GM12892 (cell line): ENCODE results near the gene SSBP3.

ENCODE experiments used
- POLR2A ChIP-seq: IDR thresholded peaks from 2 replicates; pipeline ENCODE4 v1.6.1; 2011; ENCODE audit warnings: low read depth, low read length, control low read depth
- POLR2AphosphoS5 ChIP-seq: IDR thresholded peaks from 2 replicates; pipeline ENCODE4 v1.6.1; 2011; ENCODE audit warnings: low read depth, low read length, control low read depth
- TAF1 ChIP-seq: IDR thresholded peaks from 2 replicates; pipeline ENCODE4 v1.6.1; 2011; ENCODE audit warnings: low read depth, mild to moderate bottlenecking, control low read depth, low read length, borderline replicate concordance

DNA sequence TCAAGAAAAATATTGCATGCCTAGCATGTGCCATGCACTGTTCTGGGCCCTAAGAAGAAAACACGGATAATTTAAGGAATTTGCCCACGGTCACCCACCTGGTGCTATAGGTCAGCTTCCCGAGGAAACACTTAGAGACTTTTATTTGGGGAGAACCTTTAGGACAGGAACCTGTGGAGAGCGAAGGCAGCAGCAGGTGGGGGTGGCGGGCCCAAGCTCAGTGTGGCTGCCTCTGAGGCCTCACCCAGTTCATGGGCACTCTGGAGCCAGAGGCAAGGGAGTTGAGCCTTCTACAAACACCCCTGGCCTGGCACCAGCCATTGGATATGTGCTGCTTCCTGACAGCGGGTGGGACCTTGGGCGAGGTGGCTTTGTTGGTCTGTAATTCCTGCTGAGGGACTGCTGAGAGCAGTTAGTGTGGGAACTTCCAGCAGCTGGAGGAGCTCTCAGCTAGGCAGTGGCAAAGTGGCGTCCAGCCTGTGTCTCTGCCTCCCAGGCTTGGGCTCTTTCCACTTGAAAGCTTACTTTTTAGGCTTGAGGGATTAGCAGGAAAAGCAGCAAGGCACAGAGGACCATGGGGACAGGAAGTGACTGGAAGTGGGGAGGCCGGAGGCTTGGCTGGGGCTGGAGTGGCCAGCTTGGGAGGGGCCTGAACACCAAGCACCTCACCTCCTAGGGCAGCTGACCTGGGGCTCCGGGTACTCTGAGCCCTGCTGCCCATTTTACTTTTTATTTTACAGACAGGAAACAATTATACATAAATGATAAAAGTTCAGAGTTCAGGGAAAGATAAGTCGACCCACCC, 187.1 kb downstream of the SSBP3 start:
- TF ChIP-seq POLR2AphosphoS5 (peak; percentile 52; the same call in 1 of the 2 replicates), POLR2A (no peak), TAF1 (no peak)
